Neural progenitor cell (in vitro differentiated cells): ENCODE data around the gene SLX4IP.

Experiments used
- EZH2 ChIP-seq: fragments of 200-600 bp; sonication (generic); IDR thresholded peaks from 2 replicates; pipeline ENCODE4 v1.6.1; 2017; ENCODE audit warnings: antibody characterized with exemption, mild to moderate bottlenecking, moderate library complexity
- TF ChIP-seq, protein P1 (sequence below): fragments of 200-600 bp; sonication (generic); IDR thresholded peaks from 2 replicates; pipeline ENCODE4 v1.5.1; 2017; ENCODE audit warnings: antibody characterized with exemption, mild to moderate bottlenecking

DNA sequence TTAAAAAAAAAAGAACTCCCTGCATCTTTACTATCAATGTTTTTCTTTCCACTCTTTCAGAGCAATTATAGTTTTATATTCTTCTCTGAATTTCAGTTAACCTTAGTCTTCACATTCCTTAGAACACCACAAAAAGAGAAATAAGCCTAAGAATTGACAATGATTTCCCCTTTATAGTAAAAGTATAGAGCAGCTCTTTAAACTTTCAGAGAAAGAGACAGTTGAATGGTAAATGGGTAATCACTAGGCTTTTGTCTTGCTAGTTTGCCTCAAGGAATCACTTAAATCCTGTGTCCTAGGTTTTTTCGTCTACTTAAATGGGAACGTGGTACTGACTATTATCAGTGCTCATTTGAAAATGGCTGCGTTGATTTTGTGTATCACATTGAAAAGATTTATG lies 31.8 kb downstream of the SLX4IP start:
- TF ChIP-seq EZH2 = no peak
- TF ChIP-seq, protein P1, sequence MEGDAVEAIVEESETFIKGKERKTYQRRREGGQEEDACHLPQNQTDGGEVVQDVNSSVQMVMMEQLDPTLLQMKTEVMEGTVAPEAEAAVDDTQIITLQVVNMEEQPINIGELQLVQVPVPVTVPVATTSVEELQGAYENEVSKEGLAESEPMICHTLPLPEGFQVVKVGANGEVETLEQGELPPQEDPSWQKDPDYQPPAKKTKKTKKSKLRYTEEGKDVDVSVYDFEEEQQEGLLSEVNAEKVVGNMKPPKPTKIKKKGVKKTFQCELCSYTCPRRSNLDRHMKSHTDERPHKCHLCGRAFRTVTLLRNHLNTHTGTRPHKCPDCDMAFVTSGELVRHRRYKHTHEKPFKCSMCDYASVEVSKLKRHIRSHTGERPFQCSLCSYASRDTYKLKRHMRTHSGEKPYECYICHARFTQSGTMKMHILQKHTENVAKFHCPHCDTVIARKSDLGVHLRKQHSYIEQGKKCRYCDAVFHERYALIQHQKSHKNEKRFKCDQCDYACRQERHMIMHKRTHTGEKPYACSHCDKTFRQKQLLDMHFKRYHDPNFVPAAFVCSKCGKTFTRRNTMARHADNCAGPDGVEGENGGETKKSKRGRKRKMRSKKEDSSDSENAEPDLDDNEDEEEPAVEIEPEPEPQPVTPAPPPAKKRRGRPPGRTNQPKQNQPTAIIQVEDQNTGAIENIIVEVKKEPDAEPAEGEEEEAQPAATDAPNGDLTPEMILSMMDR = no peak
